Fibroblast of peridontal ligament (primary cell): Measurements from ENCODE around the gene CYB561A3.

Source experiments
- DNase-seq: peaks from one replicate; pipeline ENCODE4 v3.0.0-alpha.2; 2010; ENCODE audit errors: extremely low read depth

CYB561A3 gene

DNA sequence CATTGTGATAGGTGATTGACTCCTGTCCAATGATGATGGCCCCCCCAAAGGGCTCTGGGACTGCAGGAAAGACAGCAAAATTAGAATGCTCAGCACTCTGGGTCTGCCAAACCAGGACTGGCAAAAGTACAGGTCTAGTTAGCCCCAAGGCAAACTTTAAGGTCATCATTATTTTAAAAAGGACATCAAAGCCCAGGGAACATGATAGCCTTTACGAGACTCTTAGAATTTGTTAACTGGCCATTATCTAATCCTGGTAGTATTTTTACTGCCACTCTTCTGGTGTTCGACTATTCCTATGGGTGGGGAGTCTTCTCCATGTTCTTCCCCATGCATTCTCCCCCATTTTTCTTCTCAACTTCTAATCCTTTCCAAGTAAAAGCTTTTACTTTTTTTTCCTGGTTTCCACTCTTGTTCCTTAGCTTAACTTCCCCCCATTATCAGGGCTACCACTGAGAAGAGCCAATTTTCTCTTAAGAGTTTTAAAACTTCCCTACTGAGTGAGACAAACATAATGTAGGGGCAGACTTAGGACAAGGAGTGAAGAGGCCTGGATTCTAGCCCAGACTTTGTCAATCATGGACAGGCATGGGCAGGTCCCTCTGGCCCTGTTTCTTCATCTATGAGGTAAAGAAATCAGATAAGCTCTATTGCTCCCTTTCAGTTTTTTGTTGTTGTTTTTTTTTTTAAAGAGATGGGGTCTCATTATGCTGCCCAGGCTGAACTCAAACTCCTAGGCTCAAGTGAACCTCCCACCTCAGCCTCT, 35.9 kb downstream of the CYB561A3 start:
- DNase-seq: peak; percentile 23

DNA sequence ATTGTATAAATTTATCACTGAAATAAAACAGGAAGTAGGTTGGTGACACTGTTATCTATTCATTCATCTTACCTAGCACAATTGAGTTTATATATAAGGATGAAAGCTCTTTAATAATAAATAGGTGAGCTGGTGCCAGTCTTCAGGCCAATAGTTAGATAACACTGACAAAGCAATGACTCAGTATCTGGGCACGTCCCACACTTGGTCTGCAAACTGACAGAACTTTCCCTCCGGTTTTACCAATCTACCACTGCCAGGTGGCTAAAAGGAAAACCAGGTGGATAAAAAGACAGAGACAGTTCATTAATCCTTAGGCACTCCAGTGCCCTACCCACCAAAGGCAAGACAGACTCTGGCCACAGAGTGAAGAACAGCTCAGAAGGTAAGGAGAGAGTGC, 46.4 kb downstream of the CYB561A3 start:
- no peak for DNase-seq

DNA sequence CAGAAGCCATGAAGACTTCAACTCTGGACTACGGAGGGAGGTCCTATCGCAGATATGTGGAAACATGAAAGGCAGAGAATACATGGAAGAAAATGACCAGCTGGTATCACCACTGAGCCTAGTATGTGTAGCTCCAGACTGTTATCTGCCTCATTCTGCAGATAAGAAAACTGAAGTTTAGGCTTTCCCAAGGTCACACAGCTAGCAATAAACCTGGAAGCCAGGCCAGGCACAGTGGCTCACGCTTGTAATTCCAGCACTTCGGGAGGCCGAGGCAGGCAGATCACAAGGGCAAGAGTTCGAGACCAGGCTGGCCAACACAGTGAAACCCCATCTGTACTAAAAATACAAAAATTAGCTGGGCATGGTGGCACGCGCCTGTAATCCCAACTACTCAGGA, 50.9 kb downstream of the CYB561A3 start:
- no peak for DNase-seq

DNA sequence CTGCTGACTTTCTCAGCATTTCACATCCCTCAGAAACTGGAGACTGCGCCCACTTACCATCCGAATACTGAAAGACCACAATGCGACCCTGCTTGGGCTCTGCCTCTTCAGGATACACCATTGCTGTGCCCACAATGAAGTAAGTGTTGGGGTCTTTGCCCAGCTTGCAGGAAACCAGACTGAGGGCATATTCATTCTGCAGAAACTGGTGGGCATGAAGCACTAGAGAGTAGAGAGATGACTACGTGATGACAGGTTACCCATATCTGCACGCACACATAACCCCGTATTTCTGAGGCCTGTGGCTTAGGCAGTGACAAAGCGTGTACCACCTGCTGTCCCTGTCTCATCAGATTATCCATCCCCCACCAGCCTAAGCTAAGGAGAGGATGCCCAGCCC, 51.9 kb downstream of the CYB561A3 start:
- DNase-seq: no peak

DNA sequence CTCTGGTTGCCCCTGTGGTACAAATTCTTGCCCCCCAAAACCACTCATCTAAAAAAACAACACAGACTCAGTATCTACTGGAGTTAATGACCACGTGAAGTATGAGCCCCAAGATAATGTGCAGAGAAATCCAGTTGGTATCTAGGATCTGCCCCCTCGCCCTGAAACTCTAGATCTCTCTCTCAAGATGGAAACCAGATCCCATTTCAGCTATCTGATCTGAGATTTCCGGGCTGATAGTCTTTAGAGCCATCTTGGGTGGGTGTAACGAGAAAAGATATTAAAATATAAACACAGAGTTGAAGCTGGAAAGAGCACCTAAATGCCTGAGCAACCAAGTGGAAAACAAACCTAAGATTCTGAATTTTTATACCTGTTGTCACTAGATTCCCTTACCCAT, 52.5 kb downstream of the CYB561A3 start:
- no peak for DNase-seq

DNA sequence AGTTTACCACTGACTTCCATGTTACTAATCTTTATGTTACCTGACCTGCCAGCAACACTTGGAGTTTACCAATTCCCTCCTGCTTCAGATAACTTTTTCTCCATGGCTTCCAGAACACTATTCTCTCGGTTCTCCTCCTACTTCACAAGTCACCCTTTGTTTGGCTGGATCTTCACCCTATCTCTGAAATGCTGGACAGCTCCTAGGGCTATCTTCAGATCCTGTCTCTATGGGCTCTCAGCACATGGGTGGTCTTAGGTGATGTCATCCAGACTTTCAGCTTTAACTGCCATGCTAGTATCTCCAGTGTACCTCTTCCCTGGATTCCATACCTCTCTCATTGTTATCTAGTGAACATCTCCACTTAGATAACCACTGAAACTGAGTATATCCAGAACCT, 54.3 kb downstream of the CYB561A3 start:
- no peak for DNase-seq

DNA sequence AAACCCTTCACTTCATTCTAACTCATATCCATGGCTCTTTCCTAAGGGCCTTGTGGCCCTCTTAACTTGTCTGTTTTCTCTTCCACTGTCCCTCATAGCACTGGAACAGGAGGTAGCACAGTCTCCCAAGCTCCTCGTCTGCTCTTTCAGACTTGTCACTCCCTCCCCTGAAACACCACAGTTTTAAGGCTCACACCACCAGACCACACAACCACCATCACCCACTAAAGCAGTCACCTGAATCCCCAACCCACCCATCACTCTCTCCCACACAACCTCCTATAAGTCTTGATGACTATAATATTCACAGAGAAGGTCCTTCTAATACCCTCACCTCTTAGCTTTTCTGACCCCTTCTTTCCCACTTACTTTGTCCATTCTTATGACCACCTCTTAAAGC, 55.5 kb downstream of the CYB561A3 start:
- no peak for DNase-seq

DNA sequence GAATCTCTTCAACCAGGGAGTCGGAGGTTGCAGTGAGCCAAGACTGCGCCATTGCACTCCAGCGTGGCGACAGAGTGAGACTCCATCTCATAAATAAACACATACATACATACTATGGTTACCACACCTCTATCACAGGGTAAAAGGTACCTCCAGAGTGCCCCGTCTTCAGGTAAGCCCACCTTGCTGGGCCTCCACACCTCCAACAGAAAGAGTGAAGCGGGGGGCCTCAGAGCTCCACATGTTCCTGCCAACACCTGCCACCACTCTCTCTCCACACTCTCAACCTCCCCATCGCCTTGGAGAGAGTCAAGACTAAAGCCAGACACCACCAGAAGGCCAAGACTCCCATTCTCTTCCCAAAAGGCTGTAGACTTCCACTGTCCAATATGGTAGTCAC, 56.3 kb downstream of the CYB561A3 start:
- no peak for DNase-seq

DNA sequence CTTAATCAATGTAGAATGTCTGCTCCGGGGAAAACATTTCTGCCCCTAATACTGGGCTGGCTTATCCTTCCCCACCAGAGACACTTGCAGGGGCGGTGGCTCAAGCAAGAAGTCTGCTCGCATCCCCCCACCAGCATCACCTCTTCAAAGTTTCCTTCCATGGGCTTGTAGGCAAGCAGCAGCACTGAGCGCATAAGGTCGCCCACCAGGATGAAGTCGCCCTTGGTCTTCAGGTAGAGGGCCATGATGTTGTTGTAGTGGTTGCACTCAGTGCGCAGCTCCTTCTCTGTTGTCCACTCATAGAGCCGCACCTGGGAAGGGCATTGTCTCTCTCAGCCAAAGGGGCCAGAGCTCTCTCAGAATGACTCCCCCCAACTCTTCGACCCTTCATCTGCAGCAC, 58.0 kb downstream of the CYB561A3 start:
- DNase-seq: no peak

DNA sequence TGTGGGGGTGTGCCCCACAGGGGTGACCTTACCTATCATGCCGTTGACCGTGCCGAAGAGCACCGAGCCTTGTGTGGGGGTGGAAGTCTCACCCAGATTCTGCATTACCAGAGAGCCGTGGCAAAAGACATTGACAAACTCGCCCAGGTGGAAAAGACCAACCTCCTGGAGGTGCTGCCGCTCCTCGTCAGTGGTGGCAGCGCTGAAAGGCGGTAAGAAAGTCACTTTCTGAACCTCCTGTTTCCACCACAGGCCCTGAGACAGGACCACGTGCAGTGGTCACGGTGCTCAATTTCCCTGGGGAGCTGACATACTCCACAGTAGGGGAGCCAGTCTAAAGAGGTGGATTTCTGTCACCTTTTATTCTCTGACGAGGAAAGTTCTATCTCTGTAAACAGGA, 59.1 kb downstream of the CYB561A3 start:
- no peak for DNase-seq
